ENCODE measurements around the gene SSC4D. TPM values are rescaled to one million over a fixed set of nuclear protein-coding genes. Genes with fewer than 3 reads are reported as not detected.

The SSC4D gene
- total and polyA plus RNA-seq, 9 of the 15 experiments (the other 6 are each of a cell fraction or from before 2014, with no cell fraction given) = 0.06 to 1.1 (median 0.85) TPM; not detected in 1

DNA sequence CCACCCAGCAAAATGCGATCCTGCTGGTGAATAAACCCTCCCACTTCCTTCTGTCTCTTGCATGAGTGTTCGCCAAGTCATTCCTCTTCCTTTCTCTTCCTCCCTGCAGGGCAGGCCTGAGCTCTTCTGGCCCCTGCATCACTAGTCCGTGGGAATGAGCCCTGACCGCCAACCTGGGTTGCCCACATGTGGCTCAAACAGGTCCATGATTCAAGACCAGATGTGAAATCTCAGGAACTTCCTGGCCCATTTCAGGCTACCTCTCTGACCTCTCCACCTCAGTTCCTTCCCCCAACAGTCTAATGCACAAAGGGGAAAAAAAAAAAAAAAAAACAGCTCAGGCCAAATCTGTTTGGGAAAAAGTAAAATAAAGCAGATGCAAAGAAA lies 45.3 kb downstream of the SSC4D start (continued):
- TF ChIP-seq MCM2 (IDR thresholded peaks at IDR 0.05; ENCODE audit: low read depth) (no peak), GTF2E2 (tag; IDR thresholded peaks at IDR 0.05) (peak; percentile 16; the same call in 1 of the 2 replicates), ZNF316 (IDR thresholded peaks at IDR 0.05) (peak; percentile 40), C11orf30 (IDR thresholded peaks at IDR 0.05; ENCODE audit: low read depth) (peak; percentile 25; the same call in 1 of the 2 replicates), ETS2 (tag; IDR thresholded peaks at IDR 0.05; ENCODE audit: borderline replicate concordance, poor library complexity, severe bottlenecking) (no peak), PHB2 (IDR thresholded peaks at IDR 0.05; ENCODE audit: low read depth) (no peak), ILK (tag; IDR thresholded peaks at IDR 0.05; ENCODE audit: borderline replicate concordance, low read depth) (no peak), POLR2G (IDR thresholded peaks at IDR 0.05; ENCODE audit: low read depth, low read length) (no peak), NELFE (IDR thresholded peaks at IDR 0.05; ENCODE audit: insufficient read depth, insufficient read length) (no peak), ELF1 (tag; IDR thresholded peaks at IDR 0.05) (no peak), ZNF445 (CRISPR knock-in tag; IDR thresholded peaks at IDR 0.05; ENCODE audit: low read depth) (no peak), NUFIP1 (IDR thresholded peaks at IDR 0.05; ENCODE audit: partially characterized antibody) (no peak), TCF7L2 (IDR thresholded peaks at IDR 0.05; ENCODE audit: low read depth, low read length) (no peak), PHB (CRISPR knock-in tag; IDR thresholded peaks at IDR 0.05) (no peak), YBX1 (IDR thresholded peaks at IDR 0.05) (no peak), CC2D1A (IDR thresholded peaks at IDR 0.05) (no peak)
- TF ChIP-seq, protein P1, sequence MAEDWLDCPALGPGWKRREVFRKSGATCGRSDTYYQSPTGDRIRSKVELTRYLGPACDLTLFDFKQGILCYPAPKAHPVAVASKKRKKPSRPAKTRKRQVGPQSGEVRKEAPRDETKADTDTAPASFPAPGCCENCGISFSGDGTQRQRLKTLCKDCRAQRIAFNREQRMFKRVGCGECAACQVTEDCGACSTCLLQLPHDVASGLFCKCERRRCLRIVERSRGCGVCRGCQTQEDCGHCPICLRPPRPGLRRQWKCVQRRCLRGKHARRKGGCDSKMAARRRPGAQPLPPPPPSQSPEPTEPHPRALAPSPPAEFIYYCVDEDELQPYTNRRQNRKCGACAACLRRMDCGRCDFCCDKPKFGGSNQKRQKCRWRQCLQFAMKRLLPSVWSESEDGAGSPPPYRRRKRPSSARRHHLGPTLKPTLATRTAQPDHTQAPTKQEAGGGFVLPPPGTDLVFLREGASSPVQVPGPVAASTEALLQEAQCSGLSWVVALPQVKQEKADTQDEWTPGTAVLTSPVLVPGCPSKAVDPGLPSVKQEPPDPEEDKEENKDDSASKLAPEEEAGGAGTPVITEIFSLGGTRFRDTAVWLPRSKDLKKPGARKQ (CRISPR knock-in tag; IDR thresholded peaks at IDR 0.05) = no peak
- TF ChIP-seq, protein P2, sequence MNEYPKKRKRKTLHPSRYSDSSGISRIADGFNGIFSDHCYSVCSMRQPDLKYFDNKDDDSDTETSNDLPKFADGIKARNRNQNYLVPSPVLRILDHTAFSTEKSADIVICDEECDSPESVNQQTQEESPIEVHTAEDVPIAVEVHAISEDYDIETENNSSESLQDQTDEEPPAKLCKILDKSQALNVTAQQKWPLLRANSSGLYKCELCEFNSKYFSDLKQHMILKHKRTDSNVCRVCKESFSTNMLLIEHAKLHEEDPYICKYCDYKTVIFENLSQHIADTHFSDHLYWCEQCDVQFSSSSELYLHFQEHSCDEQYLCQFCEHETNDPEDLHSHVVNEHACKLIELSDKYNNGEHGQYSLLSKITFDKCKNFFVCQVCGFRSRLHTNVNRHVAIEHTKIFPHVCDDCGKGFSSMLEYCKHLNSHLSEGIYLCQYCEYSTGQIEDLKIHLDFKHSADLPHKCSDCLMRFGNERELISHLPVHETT (CRISPR knock-in tag; conservative IDR thresholded peaks at IDR 0.05 in 1 of 2, IDR thresholded peaks at IDR 0.05 in 1 of 2) = no peak
- TF ChIP-seq, protein P3, sequence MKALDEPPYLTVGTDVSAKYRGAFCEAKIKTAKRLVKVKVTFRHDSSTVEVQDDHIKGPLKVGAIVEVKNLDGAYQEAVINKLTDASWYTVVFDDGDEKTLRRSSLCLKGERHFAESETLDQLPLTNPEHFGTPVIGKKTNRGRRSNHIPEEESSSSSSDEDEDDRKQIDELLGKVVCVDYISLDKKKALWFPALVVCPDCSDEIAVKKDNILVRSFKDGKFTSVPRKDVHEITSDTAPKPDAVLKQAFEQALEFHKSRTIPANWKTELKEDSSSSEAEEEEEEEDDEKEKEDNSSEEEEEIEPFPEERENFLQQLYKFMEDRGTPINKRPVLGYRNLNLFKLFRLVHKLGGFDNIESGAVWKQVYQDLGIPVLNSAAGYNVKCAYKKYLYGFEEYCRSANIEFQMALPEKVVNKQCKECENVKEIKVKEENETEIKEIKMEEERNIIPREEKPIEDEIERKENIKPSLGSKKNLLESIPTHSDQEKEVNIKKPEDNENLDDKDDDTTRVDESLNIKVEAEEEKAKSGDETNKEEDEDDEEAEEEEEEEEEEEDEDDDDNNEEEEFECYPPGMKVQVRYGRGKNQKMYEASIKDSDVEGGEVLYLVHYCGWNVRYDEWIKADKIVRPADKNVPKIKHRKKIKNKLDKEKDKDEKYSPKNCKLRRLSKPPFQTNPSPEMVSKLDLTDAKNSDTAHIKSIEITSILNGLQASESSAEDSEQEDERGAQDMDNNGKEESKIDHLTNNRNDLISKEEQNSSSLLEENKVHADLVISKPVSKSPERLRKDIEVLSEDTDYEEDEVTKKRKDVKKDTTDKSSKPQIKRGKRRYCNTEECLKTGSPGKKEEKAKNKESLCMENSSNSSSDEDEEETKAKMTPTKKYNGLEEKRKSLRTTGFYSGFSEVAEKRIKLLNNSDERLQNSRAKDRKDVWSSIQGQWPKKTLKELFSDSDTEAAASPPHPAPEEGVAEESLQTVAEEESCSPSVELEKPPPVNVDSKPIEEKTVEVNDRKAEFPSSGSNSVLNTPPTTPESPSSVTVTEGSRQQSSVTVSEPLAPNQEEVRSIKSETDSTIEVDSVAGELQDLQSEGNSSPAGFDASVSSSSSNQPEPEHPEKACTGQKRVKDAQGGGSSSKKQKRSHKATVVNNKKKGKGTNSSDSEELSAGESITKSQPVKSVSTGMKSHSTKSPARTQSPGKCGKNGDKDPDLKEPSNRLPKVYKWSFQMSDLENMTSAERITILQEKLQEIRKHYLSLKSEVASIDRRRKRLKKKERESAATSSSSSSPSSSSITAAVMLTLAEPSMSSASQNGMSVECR (CRISPR knock-in tag; IDR thresholded peaks at IDR 0.05) = no peak
- TF ChIP-seq, protein P4, sequence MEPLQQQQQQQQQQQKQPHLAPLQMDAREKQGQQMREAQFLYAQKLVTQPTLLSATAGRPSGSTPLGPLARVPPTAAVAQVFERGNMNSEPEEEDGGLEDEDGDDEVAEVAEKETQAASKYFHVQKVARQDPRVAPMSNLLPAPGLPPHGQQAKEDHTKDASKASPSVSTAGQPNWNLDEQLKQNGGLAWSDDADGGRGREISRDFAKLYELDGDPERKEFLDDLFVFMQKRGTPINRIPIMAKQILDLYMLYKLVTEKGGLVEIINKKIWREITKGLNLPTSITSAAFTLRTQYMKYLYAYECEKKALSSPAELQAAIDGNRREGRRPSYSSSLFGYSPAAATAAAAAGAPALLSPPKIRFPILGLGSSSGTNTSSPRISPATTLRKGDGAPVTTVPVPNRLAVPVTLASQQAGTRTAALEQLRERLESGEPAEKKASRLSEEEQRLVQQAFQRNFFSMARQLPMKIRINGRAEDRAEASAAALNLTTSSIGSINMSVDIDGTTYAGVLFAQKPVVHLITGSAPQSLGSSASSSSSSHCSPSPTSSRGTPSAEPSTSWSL (CRISPR knock-in tag; IDR thresholded peaks at IDR 0.05; ENCODE audit: borderline replicate concordance) = no peak

All from K562 (cell line).